GM23338 (cell line): ENCODE measurements around the gene UIMC1. TPM values are rescaled to one million over a fixed set of nuclear protein-coding genes. Genes with fewer than 3 reads are reported as not detected.

Experiments used
- ATAC-seq: fragments of 200-7000 bp; cut with Tn5 transposase; 3 replicates; pipeline ENCODE4 v1.9.1; 2020
- DNase-seq: peaks from one replicate; pipeline ENCODE4 v3.0.0-alpha.2; 2015; ENCODE audit warnings: low spot score
- H2AFZ ChIP-seq: fragments of 200-600 bp; sonication (generic); 2 replicates; pipeline ENCODE4 v1.8.0; 2016; ENCODE audit warnings: antibody characterized with exemption, mild to moderate bottlenecking, moderate library complexity
- H3F3A ChIP-seq: fragments of 200-600 bp; sonication (generic); replicated peaks from 2 replicates; pipeline ENCODE4 v1.8.0; 2017; ENCODE audit warnings: antibody characterized with exemption, mixed run types, low read depth
- H3K27ac ChIP-seq: fragments of 200-600 bp; sonication (generic); 2 replicates; pipeline ENCODE4 v1.6.1; 2016; ENCODE audit warnings: low read depth
- H3K27me3 ChIP-seq: fragments of 200-600 bp; sonication (generic); 2 replicates; pipeline ENCODE4 v1.8.0; 2016; ENCODE audit warnings: mild to moderate bottlenecking, mixed run types, moderate library complexity; ENCODE audit not compliant: insufficient read depth
- H3K36me3 ChIP-seq: fragments of 200-600 bp; sonication (generic); 2 replicates; pipeline ENCODE4 v1.8.0; 2016; ENCODE audit warnings: mild to moderate bottlenecking; ENCODE audit not compliant: insufficient read depth
- H3K4me1 ChIP-seq: fragments of 200-600 bp; sonication (generic); 2 replicates; pipeline ENCODE4 v1.8.0; 2016; ENCODE audit warnings: mild to moderate bottlenecking, moderate library complexity; ENCODE audit not compliant: insufficient read depth
- H3K4me2 ChIP-seq: fragments of 200-600 bp; sonication (generic); 2 replicates; pipeline ENCODE4 v1.7.1; 2017; ENCODE audit warnings: mixed run types
- H3K4me3 ChIP-seq: fragments of 200-600 bp; sonication (generic); 2 replicates; pipeline ENCODE4 v1.6.1; 2016; ENCODE audit warnings: mixed run types
- H3K79me2 ChIP-seq: fragments of 200-600 bp; sonication (generic); replicated peaks from 2 replicates; pipeline ENCODE4 v1.8.0; 2017; ENCODE audit warnings: mild to moderate bottlenecking; ENCODE audit not compliant: insufficient read depth
- H3K9me2 ChIP-seq: fragments of 200-600 bp; sonication (generic); 2 replicates; pipeline ENCODE4 v1.8.0; 2017; ENCODE audit not compliant: insufficient read depth
- H4K20me1 ChIP-seq: fragments of 200-600 bp; sonication (generic); replicated peaks from 2 replicates; pipeline ENCODE4 v1.8.0; 2017; ENCODE audit warnings: mild to moderate bottlenecking; ENCODE audit not compliant: insufficient read depth
- H3K27ac Mint-ChIP-seq: 2 replicates; pipeline ENCODE4 v1.8.0; 2020; ENCODE audit warnings: inconsistent platforms, mild to moderate bottlenecking, moderate library complexity, mixed read lengths
- H3K27me3 Mint-ChIP-seq: 3 replicates; pipeline ENCODE4 v1.8.0; 2022; ENCODE audit warnings: low read depth, mild to moderate bottlenecking, moderate library complexity, mixed read lengths, inconsistent platforms; ENCODE audit not compliant: insufficient read depth, poor library complexity
- H3K36me3 Mint-ChIP-seq: 3 replicates; pipeline ENCODE4 v1.8.0; 2021; ENCODE audit warnings: low read depth, mild to moderate bottlenecking, inconsistent platforms, moderate library complexity, mixed read lengths
- H3K4me1 Mint-ChIP-seq: 3 replicates; pipeline ENCODE4 v1.8.0; 2020; ENCODE audit warnings: mild to moderate bottlenecking, inconsistent platforms, mixed read lengths
- H3K4me3 Mint-ChIP-seq: 3 replicates; pipeline ENCODE4 v1.8.0; 2021; ENCODE audit warnings: moderate library complexity, mild to moderate bottlenecking, inconsistent platforms, mixed read lengths
- H3K9me3 Mint-ChIP-seq: 3 replicates; pipeline ENCODE4 v1.8.0; 2020; ENCODE audit warnings: moderate library complexity, mild to moderate bottlenecking, inconsistent platforms, mixed read lengths
- CREB1 ChIP-seq: fragments of 250-450 bp; sonication (Bioruptor Pico); IDR thresholded peaks from 2 replicates; pipeline ENCODE4 v1.5.0; 2020; ENCODE audit warnings: low read depth, mild to moderate bottlenecking, moderate library complexity
- EZH2phosphoT487 ChIP-seq: fragments of 200-600 bp; sonication (generic); IDR thresholded peaks from one replicate; pipeline ENCODE4 v1.8.1; 2018; ENCODE audit warnings: antibody characterized with exemption; ENCODE audit not compliant: unreplicated experiment
- JUNB ChIP-seq: IDR thresholded peaks from one replicate; pipeline ENCODE4 v1.6.1; 2016; ENCODE audit warnings: antibody characterized with exemption; ENCODE audit not compliant: unreplicated experiment
- NANOG ChIP-seq: IDR thresholded peaks from 2 replicates; pipeline ENCODE4 v1.6.1; 2016; ENCODE audit warnings: antibody characterized with exemption, borderline replicate concordance
- POLR2AphosphoS5 ChIP-seq: IDR thresholded peaks from 2 replicates; pipeline ENCODE4 v1.6.1; 2016; ENCODE audit warnings: antibody characterized with exemption, low read depth
- polyA plus RNA-seq: library from polyadenylated mRNA; unstranded; fragments of >200 nt; fragmentation: Nextera tagmentation; extraction: Ambion mirVana; gene quantifications from 2 replicates; pipeline ENCODE4 v1.2.1, GENCODE V29; 2016
- total RNA-seq: library from RNA; depleted of rRNA; stranded (reverse); fragments of >200 nt; shearing (Covaris generic); gene quantifications from 2 replicates; pipeline ENCODE4 v1.2.3, GENCODE V29; 2014
- TF ChIP-seq, protein P1 (sequence below): IDR thresholded peaks from 2 replicates; pipeline ENCODE4 v1.6.1; 2016; ENCODE audit warnings: antibody characterized with exemption
- TF ChIP-seq, protein P2 (sequence below): IDR thresholded peaks from one replicate; pipeline ENCODE4 v1.6.1; 2018; ENCODE audit warnings: antibody characterized with exemption; ENCODE audit not compliant: unreplicated experiment
- TF ChIP-seq, protein P3 (sequence below): fragments of 250-450 bp; sonication (Bioruptor Pico); IDR thresholded peaks from 2 replicates; pipeline ENCODE4 v1.5.0; 2020; ENCODE audit warnings: mild to moderate bottlenecking, moderate library complexity

The UIMC1 gene
- total and polyA plus RNA-seq, 2 experiments from 2014 or later: 36.4 to 40.1 TPM

DNA sequence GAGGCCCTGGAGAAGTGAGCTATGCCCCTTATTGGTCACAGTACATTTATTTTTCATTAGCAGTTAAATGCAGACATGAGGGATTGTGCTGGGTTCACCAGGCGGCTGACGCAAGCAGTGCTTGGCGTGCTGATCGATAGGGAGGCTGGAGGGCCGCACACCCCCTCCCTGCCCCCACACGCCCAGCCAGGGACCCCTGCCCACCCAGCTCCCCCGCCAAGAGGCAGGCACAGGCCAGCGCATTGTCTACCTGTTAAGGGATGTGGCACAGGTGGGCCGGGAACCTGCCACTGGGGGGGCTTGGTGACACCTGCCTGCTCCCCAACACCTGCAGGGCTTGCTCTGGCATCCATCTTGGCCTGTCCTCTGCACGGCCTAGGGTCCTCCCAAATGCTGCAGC, 146.7 kb downstream of the UIMC1 start:
- no peaks in the 10 kb centered on the region for H3K9me3 Mint-ChIP-seq
- H3K27ac ChIP-seq: no peak overlapping the region
- no peak overlapping the region for H3K27ac Mint-ChIP-seq
- H3K4me3 ChIP-seq: no peak overlapping the region
- ATAC-seq (no peak), DNase-seq (no peak)
- no peaks in the 10 kb centered on the region for H4K20me1 ChIP-seq
- H3K27me3 Mint-ChIP-seq: peaks cover 21% of the 10 kb centered on the region
- peaks cover 15% of the 10 kb centered on the region; the same call in 1 of the 2 replicates for H3K4me1 ChIP-seq
- H3K36me3 Mint-ChIP-seq: no peaks in the 10 kb centered on the region
- no peaks in the 10 kb centered on the region for H3K9me2 ChIP-seq
- H3K27me3 ChIP-seq: no peaks in the 10 kb centered on the region
- no peaks in the 10 kb centered on the region for H3F3A ChIP-seq
- no peak overlapping the region for H2AFZ ChIP-seq
- H3K4me2 ChIP-seq: no peak overlapping the region
- no peaks in the 10 kb centered on the region for H3K79me2 ChIP-seq
- H3K4me1 Mint-ChIP-seq: peaks cover 20% of the 10 kb centered on the region
- TF ChIP-seq NANOG (no peak), JUNB (no peak), CREB1 (CRISPR knock-in tag) (no peak)
- TF ChIP-seq, protein P1, sequence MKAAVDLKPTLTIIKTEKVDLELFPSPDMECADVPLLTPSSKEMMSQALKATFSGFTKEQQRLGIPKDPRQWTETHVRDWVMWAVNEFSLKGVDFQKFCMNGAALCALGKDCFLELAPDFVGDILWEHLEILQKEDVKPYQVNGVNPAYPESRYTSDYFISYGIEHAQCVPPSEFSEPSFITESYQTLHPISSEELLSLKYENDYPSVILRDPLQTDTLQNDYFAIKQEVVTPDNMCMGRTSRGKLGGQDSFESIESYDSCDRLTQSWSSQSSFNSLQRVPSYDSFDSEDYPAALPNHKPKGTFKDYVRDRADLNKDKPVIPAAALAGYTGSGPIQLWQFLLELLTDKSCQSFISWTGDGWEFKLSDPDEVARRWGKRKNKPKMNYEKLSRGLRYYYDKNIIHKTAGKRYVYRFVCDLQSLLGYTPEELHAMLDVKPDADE: no peak
- TF ChIP-seq, protein P2, sequence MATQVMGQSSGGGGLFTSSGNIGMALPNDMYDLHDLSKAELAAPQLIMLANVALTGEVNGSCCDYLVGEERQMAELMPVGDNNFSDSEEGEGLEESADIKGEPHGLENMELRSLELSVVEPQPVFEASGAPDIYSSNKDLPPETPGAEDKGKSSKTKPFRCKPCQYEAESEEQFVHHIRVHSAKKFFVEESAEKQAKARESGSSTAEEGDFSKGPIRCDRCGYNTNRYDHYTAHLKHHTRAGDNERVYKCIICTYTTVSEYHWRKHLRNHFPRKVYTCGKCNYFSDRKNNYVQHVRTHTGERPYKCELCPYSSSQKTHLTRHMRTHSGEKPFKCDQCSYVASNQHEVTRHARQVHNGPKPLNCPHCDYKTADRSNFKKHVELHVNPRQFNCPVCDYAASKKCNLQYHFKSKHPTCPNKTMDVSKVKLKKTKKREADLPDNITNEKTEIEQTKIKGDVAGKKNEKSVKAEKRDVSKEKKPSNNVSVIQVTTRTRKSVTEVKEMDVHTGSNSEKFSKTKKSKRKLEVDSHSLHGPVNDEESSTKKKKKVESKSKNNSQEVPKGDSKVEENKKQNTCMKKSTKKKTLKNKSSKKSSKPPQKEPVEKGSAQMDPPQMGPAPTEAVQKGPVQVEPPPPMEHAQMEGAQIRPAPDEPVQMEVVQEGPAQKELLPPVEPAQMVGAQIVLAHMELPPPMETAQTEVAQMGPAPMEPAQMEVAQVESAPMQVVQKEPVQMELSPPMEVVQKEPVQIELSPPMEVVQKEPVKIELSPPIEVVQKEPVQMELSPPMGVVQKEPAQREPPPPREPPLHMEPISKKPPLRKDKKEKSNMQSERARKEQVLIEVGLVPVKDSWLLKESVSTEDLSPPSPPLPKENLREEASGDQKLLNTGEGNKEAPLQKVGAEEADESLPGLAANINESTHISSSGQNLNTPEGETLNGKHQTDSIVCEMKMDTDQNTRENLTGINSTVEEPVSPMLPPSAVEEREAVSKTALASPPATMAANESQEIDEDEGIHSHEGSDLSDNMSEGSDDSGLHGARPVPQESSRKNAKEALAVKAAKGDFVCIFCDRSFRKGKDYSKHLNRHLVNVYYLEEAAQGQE: no peak
- H3K4me3 Mint-ChIP-seq: no peak overlapping the region
- H3K36me3 ChIP-seq: no peaks in the 10 kb centered on the region

DNA sequence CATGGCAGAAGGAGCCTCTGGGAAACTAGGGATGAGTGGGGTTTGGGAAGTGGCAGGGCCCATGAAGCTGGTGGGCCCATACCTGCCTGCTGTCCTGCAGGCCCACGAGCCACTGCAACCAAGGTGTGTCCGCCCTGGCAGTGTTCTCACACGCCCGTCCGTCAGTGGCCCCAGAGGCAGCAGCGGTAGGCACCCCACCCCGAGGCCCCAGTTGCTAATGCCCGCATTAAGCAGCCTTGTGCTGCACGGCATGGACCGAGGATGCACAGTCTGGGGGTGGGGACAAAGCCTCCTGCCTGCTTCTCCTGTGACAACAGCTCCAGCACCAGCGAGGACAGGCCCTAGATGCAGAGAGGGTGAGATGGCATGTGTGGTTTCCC, 148.7 kb downstream of the UIMC1 start:
- Mint-ChIP-seq H3K4me3 (no peak overlapping the region), H3K9me3 (no peaks in the 10 kb centered on the region), H3K4me1 (peaks cover 5% of the 10 kb centered on the region), H3K36me3 (no peaks in the 10 kb centered on the region; the same call in 2 of the 3 replicates), H3K27ac (no peak overlapping the region), H3K27me3 (peaks cover 17% of the 10 kb centered on the region)
- H3K4me3 ChIP-seq: no peak overlapping the region
- no peaks in the 10 kb centered on the region for H3F3A ChIP-seq
- H3K36me3 ChIP-seq: no peaks in the 10 kb centered on the region
- no peak overlapping the region for H3K27ac ChIP-seq
- DNase-seq (no peak), ATAC-seq (no peak)
- no peaks in the 10 kb centered on the region for H3K79me2 ChIP-seq
- H4K20me1 ChIP-seq: no peaks in the 10 kb centered on the region
- H3K4me2 ChIP-seq: no peak overlapping the region
- peaks cover 2% of the 10 kb centered on the region; the same call in 1 of the 2 replicates for H3K4me1 ChIP-seq
- no peaks in the 10 kb centered on the region for H3K27me3 ChIP-seq
- no peaks in the 10 kb centered on the region for H3K9me2 ChIP-seq
- no peak overlapping the region for H2AFZ ChIP-seq
- TF ChIP-seq, protein P1: no peak
- TF ChIP-seq, protein P3, sequence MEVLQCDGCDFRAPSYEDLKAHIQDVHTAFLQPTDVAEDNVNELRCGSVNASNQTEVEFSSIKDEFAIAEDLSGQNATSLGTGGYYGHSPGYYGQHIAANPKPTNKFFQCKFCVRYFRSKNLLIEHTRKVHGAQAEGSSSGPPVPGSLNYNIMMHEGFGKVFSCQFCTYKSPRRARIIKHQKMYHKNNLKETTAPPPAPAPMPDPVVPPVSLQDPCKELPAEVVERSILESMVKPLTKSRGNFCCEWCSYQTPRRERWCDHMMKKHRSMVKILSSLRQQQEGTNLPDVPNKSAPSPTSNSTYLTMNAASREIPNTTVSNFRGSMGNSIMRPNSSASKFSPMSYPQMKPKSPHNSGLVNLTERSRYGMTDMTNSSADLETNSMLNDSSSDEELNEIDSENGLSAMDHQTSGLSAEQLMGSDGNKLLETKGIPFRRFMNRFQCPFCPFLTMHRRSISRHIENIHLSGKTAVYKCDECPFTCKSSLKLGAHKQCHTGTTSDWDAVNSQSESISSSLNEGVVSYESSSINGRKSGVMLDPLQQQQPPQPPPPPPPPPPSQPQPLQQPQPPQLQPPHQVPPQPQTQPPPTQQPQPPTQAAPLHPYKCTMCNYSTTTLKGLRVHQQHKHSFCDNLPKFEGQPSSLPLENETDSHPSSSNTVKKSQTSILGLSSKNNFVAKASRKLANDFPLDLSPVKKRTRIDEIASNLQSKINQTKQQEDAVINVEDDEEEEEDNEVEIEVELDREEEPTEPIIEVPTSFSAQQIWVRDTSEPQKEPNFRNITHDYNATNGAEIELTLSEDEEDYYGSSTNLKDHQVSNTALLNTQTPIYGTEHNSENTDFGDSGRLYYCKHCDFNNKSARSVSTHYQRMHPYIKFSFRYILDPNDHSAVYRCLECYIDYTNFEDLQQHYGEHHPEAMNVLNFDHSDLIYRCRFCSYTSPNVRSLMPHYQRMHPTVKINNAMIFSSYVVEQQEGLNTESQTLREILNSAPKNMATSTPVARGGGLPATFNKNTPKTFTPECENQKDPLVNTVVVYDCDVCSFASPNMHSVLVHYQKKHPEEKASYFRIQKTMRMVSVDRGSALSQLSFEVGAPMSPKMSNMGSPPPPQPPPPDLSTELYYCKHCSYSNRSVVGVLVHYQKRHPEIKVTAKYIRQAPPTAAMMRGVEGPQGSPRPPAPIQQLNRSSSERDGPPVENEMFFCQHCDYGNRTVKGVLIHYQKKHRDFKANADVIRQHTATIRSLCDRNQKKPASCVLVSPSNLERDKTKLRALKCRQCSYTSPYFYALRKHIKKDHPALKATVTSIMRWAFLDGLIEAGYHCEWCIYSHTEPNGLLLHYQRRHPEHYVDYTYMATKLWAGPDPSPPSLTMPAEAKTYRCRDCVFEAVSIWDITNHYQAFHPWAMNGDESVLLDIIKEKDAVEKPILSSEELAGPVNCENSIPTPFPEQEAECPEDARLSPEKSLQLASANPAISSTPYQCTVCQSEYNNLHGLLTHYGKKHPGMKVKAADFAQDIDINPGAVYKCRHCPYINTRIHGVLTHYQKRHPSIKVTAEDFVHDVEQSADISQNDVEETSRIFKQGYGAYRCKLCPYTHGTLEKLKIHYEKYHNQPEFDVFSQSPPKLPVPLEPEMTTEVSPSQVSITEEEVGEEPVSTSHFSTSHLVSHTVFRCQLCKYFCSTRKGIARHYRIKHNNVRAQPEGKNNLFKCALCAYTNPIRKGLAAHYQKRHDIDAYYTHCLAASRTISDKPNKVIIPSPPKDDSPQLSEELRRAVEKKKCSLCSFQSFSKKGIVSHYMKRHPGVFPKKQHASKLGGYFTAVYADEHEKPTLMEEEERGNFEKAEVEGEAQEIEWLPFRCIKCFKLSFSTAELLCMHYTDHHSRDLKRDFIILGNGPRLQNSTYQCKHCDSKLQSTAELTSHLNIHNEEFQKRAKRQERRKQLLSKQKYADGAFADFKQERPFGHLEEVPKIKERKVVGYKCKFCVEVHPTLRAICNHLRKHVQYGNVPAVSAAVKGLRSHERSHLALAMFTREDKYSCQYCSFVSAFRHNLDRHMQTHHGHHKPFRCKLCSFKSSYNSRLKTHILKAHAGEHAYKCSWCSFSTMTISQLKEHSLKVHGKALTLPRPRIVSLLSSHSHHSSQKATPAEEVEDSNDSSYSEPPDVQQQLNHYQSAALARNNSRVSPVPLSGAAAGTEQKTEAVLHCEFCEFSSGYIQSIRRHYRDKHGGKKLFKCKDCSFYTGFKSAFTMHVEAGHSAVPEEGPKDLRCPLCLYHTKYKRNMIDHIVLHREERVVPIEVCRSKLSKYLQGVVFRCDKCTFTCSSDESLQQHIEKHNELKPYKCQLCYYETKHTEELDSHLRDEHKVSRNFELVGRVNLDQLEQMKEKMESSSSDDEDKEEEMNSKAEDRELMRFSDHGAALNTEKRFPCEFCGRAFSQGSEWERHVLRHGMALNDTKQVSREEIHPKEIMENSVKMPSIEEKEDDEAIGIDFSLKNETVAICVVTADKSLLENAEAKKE (CRISPR knock-in tag): no peak
- TF ChIP-seq EZH2phosphoT487 (no peak), POLR2AphosphoS5 (no peak)
